Activated CD8-positive, alpha-beta memory T cell treated with anti-CD3 and anti-CD28 coated beads, Interleukin-2, amount 10 ng/mL, durations not matched to agents 7 days and 5 days (primary cell): ENCODE measurements around the gene TNNI3. TPM values are rescaled to one million over a fixed set of nuclear protein-coding genes. Genes with fewer than 3 reads are reported as not detected.
"Not testable (repeated sequence)": the region's sequence is repeated elsewhere in the genome, so short reads cannot be mapped to it uniquely, and the experiment has no call there.

ENCODE experiments used
- ATAC-seq: fragments of 150-1000 bp; cut with Tn5 transposase; one replicate; pipeline ENCODE4 v1.10.0; 2021; ENCODE audit warnings: moderate library complexity
- CTCF ChIA-PET: fragments of 350-600 bp; sonication (Branson Sonifier 250); formaldehyde crosslinking; loops from one replicate; lab custom pipeline; 2021; ENCODE audit warnings: antibody characterized with exemption; lab: Charles Lee
- DNase-seq: peaks from one replicate; pipeline ENCODE4 v3.0.0-alpha.2; 2020
- H3K27ac Mint-ChIP-seq: one replicate; pipeline ENCODE4 v1.8.0; 2021; ENCODE audit warnings: mild to moderate bottlenecking, mixed read lengths
- H3K27me3 Mint-ChIP-seq: one replicate; pipeline ENCODE4 v1.8.0; 2021; ENCODE audit warnings: mixed read lengths
- H3K36me3 Mint-ChIP-seq: one replicate; pipeline ENCODE4 v1.8.0; 2021; ENCODE audit warnings: mild to moderate bottlenecking, mixed read lengths
- H3K4me1 Mint-ChIP-seq: one replicate; pipeline ENCODE4 v1.8.0; 2021; ENCODE audit warnings: mixed read lengths
- H3K4me3 Mint-ChIP-seq: one replicate; pipeline ENCODE4 v1.8.0; 2021; ENCODE audit warnings: mild to moderate bottlenecking, moderate library complexity, mixed read lengths
- H3K9me3 Mint-ChIP-seq: one replicate; pipeline ENCODE4 v1.8.0; 2022; ENCODE audit warnings: low read depth, mixed read lengths
- microRNA-seq: library from miRNA; unstranded; fragments of <30 nt; microRNA quantifications from one replicate; pipeline ENCODE4 v1.2.0, GENCODE V29; 2022
- total RNA-seq, 2 experiments: library from RNA; stranded (reverse); gene quantifications; one replicate each; pipeline ENCODE4 v1.2.3, GENCODE V29; 2021

The TNNI3 gene
- total RNA-seq, 2 experiments from 2014 or later, result not detected

DNA sequence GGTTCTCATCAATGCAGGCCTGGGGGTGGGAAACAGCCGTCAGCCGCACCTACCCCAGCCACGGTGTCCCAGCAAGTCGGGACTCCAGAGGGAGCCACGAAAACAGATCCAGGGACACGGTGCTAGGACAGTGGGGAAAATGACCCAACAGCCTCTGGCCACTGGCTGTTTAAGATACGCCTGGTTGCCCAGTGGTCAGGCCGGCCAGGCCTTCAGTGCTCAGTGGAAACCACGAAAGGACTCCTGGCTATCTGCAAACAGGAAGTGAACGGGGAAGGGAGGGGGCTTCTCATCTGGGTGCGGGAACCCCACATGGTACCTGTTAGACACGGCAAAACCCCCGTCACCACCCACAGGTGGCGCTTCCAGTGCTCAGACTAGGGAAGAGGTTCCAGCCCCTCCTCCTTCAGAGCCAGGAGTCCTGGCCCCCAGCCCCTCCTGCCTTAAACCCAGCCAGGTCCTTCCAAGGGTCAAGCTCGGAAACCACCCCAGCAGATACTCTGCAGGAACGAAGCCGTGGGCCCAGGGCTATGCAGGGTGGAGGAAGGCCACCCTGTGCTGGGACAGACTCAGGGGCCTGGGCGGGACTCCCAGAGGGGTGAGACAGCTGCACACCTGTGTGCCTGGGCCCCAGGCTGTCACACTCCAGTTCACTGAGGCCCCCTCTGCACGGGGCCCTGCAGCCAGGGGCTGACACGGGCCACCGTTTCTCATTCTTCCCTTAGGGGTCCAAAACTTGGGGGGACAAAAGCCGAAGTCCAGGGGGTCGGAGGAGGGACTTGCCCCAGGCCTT lies 44.6 kb downstream of the TNNI3 start:
- CTCF ChIA-PET, result no interaction called here
- Mint-ChIP-seq H3K9me3 (no peaks in the 10 kb centered on the region), H3K36me3 (peaks cover 22% of the 10 kb centered on the region), H3K27ac (no peak overlapping the region), H3K4me1 (peaks cover 27% of the 10 kb centered on the region), H3K4me3 (no peak overlapping the region), H3K27me3 (no peaks in the 10 kb centered on the region)
- no peak for DNase-seq
- ATAC-seq, result no peak

DNA sequence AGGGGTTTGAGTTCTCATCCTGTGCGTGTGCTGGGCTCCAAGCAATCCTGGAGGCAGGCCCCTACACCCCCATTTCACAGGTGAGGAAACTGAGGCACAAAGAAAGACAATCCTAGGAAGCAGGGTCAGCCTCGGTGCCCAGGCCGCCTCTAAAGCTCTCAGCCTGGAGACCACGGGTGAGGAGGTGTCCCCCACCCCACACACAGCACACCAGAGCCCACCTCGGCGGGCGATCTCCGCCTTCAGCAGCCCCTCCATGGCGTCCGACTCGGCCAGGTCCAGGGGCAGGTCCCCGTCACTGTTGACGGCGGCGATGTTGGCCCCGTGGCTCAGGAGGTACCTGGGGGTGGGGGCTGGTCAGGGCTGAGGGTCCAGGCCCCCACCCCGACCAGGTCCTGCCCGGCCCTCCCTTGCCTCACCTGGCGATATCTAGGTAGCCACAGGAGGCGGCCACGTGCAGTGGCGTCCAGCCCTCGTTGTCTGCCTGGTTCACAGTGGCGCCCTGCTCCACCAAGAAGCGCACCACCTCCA lies 45.2 kb downstream of the TNNI3 start:
- peaks cover 25% of the 10 kb centered on the region for H3K4me1 Mint-ChIP-seq
- H3K4me3 Mint-ChIP-seq, result no peak overlapping the region
- H3K36me3 Mint-ChIP-seq, result peaks cover 25% of the 10 kb centered on the region
- H3K27ac Mint-ChIP-seq, result no peak overlapping the region
- CTCF ChIA-PET, result no interaction called here
- DNase-seq (no peak), ATAC-seq (no peak)
- no peaks in the 10 kb centered on the region for H3K9me3 Mint-ChIP-seq
- no peaks in the 10 kb centered on the region for H3K27me3 Mint-ChIP-seq

DNA sequence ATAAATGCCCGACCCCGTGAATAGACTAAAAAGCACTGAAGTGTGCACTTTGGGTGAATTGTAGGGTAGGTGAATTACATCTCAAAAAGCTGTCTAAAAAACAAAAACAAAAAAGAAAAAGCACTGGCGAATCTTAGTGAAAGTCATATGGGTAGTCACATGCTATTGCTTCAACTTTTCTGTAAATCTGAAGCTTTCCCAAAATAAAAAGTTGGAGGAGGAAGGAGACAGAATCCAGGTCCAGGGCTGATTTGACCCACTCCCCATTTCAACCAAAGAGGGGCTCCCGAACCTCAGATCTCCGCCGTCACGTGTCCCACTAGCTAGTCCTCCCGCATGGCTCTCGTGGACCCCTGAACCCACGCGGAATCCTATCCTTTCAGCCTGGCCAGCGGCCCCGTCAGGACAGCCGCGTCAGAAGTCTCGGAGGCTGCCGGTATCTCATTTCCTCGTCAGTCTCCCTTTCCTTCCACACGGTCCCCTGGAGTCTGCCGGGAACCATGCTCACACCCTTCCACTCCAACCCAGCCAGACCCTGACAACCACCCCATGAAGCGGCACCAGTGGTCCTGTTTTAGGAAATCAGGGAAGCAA lies 46.2 kb downstream of the TNNI3 start:
- no peak overlapping the region for H3K4me3 Mint-ChIP-seq
- H3K9me3 Mint-ChIP-seq, result no peaks in the 10 kb centered on the region
- H3K4me1 Mint-ChIP-seq, result peaks cover 27% of the 10 kb centered on the region
- CTCF ChIA-PET, result interaction anchor here (0.6 kb wide), 1 partner anchor 542 kb away, joined by 3 read pairs; no protein-coding TSS in a partner anchor
- no peaks in the 10 kb centered on the region for H3K27me3 Mint-ChIP-seq
- DNase-seq, result no peak
- no peak for ATAC-seq
- peaks cover 33% of the 10 kb centered on the region for H3K36me3 Mint-ChIP-seq
- H3K27ac Mint-ChIP-seq, result no peak overlapping the region

- ATAC-seq (no peak), DNase-seq (no peak)
- H3K9me3 Mint-ChIP-seq, result no peaks in the 10 kb centered on the region
- CTCF ChIA-PET, result no interaction called here
- H3K27me3 Mint-ChIP-seq, result no peaks in the 10 kb centered on the region
- no peak overlapping the region for H3K27ac Mint-ChIP-seq
- H3K4me3 Mint-ChIP-seq, result no peak overlapping the region
- peaks cover 14% of the 10 kb centered on the region for H3K4me1 Mint-ChIP-seq
- peaks cover 35% of the 10 kb centered on the region for H3K36me3 Mint-ChIP-seq
These were observed 47.8 kb downstream of the TNNI3 start for GRCh38 chr19:55109527-55110291.

DNA sequence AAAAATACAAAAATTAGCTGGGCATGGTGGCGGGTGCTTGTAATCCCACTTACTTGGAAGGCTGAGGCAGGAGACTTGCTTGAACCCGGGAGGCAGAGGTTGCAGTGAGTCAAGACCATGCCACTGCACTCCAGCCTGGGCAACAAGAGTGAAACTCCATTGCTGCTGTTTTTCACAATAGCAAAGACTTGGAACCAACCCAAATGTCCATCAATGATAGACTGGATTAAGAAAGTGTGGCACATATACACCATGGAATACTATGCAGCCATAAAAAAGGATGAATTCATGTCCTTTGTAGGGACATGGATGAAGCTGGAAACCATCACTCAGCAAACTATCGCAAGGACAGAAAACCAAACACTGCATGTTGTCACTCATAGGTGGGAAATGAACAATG lies 50.3 kb downstream of the TNNI3 start:
- H3K27me3 Mint-ChIP-seq, H3K9me3 Mint-ChIP-seq, DNase-seq, H3K27ac Mint-ChIP-seq, ATAC-seq, H3K4me3 Mint-ChIP-seq: not testable (repeated sequence)
- Mint-ChIP-seq H3K36me3 (peaks cover 51% of the 10 kb centered on the region), H3K4me1 (peaks cover 14% of the 10 kb centered on the region)
- CTCF ChIA-PET, result interaction anchor here (0.6 kb wide), 1 partner anchor 57 kb away, joined by 3 read pairs; no protein-coding TSS in a partner anchor

GRCh38 chr19:55106591-55106990 lies 50.9 kb downstream of the TNNI3 start:
- CTCF ChIA-PET, result interaction anchor here (0.6 to 0.9 kb wide), 3 partner anchors 17 to 226 kb away, joined by 3 to 4 read pairs (median 3); no protein-coding TSS in a partner anchor
- H3K4me1 Mint-ChIP-seq, result peaks cover 14% of the 10 kb centered on the region
- peaks cover 5% of the 10 kb centered on the region for H3K9me3 Mint-ChIP-seq
- no peak for DNase-seq
- ATAC-seq, result no peak
- H3K27ac Mint-ChIP-seq, result no peak overlapping the region
- H3K4me3 Mint-ChIP-seq, result no peak overlapping the region
- H3K27me3 Mint-ChIP-seq, result no peaks in the 10 kb centered on the region
- peaks cover 53% of the 10 kb centered on the region for H3K36me3 Mint-ChIP-seq

DNA sequence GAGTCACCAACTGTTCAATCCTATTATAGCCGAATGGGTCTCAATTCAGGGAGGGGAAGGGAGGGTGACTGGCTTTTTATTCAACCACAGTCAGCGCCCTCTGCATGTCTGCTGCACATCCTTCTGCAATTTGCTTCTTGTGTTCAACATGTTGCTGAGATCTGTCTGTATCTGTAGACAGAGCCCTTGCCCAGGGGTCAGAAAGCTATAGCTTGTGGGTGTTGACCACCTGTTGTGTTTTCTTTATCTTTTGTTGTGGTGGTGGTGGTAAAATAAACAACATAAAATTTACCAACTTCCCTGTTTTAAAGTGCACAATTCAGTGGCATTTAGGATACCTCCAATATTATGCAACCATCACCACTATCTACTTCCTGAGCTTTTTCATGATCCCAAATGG lies 52.3 kb downstream of the TNNI3 start:
- Mint-ChIP-seq H3K4me3 (no peak overlapping the region), H3K4me1 (peaks cover 14% of the 10 kb centered on the region), H3K27me3 (no peaks in the 10 kb centered on the region), H3K27ac (no peak overlapping the region), H3K9me3 (peaks cover 5% of the 10 kb centered on the region), H3K36me3 (peaks cover 50% of the 10 kb centered on the region)
- ATAC-seq (no peak), DNase-seq (no peak)
- CTCF ChIA-PET, result no interaction called here

DNA sequence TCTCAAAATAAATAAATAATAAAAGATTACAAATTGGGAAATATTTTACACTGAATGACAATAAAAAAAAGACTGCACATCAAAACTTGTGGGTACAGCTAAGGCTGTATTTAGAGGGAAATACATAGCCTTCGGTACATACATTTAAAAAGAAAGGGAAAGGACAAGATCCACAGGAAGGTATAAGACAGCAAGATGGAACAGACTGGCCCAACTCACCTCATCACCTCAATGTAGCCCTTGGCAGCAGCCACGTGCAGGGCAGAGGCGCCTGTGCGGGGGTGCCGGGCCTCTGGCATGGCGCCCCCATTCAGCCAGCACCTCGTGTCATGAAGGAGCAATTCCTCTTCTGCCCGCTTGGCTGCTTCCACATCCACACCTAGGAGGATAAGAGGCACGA lies 54.3 kb downstream of the TNNI3 start:
- Mint-ChIP-seq H3K36me3 (peaks cover 36% of the 10 kb centered on the region), H3K27ac (no peak overlapping the region), H3K4me1 (peaks cover 5% of the 10 kb centered on the region), H3K27me3 (no peaks in the 10 kb centered on the region), H3K4me3 (no peak overlapping the region), H3K9me3 (peaks cover 5% of the 10 kb centered on the region)
- CTCF ChIA-PET, result interaction anchor here (0.7 to 0.8 kb wide), 2 partner anchors 16 to 554 kb away, joined by 3 to 4 read pairs; no protein-coding TSS in a partner anchor
- no peak for DNase-seq
- no peak for ATAC-seq

Small RNA genes lying within 50 kb of the gene (microRNA-seq; reads per million reads assigned to microRNA genes)
- gene MIR7975, result not detected

Other genes starting within 250 kb of the TNNI3 start
- not detected for gene NLRP7, start 210.2 kb downstream of the TNNI3 start, total RNA-seq
- gene NLRP2, start 191.4 kb downstream of the TNNI3 start, total RNA-seq, result 10 to 100 TPM; 30.5 to 32.7 TPM
- gene GP6, start 119.5 kb downstream of the TNNI3 start, total RNA-seq, result under 1 TPM in 1 of 2 experiments, not detected in 1; 0.55 TPM
- gene RDH13, start 94.6 kb downstream of the TNNI3 start, total RNA-seq, result 10 to 100 TPM; 18.9 to 23.9 TPM
- gene EPS8L1, start 81.9 kb downstream of the TNNI3 start, total RNA-seq, result 1 to 10 TPM; 4.5 to 9.8 TPM
- gene PPP1R12C, start 40.1 kb downstream of the TNNI3 start, total RNA-seq, result 100 to 1,000 TPM; 134 to 144 TPM
- gene TNNT1, start 8.5 kb downstream of the TNNI3 start, total RNA-seq, result 1 to 10 TPM in 1 of 2 experiments, under 1 TPM in 1; 0.41 to 1.0 TPM
- under 1 TPM in 1 of 2 experiments, not detected in 1; 0.35 TPM for gene DNAAF3, start 8.9 kb upstream of the TNNI3 start, total RNA-seq
- not detected for gene SYT5, start 22.6 kb upstream of the TNNI3 start, total RNA-seq
- gene PTPRH, start 51.8 kb upstream of the TNNI3 start, total RNA-seq, result not detected
- 10 to 100 TPM; 10.4 to 16.0 TPM for gene TMEM86B, start 71.0 kb upstream of the TNNI3 start, total RNA-seq
- gene PPP6R1, start 101.3 kb upstream of the TNNI3 start, total RNA-seq, result 100 to 1,000 TPM; 263 to 291 TPM
- gene HSPBP1, start 122.4 kb upstream of the TNNI3 start, total RNA-seq, result 10 to 100 TPM; 35.0 to 38.2 TPM
- gene BRSK1, start 126.3 kb upstream of the TNNI3 start, total RNA-seq, result 1 to 10 TPM; 6.9 to 9.1 TPM
- gene TMEM150B, start 167.6 kb upstream of the TNNI3 start, total RNA-seq, result 1 to 10 TPM; 1.2 to 2.4 TPM
- 10 to 100 TPM; 26.4 to 35.3 TPM for gene KMT5C, start 182.1 kb upstream of the TNNI3 start, total RNA-seq
- gene COX6B2, start 197.0 kb upstream of the TNNI3 start, total RNA-seq, result 1 to 10 TPM in 1 of 2 experiments, under 1 TPM in 1; 0.19 to 2.0 TPM
- not detected for gene GARIN5B, start 205.5 kb upstream of the TNNI3 start, total RNA-seq
- gene IL11, start 212.7 kb upstream of the TNNI3 start, total RNA-seq, result under 1 TPM; 0.50 to 0.68 TPM
- not detected for gene TMEM190, start 219.1 kb upstream of the TNNI3 start, total RNA-seq
- 10 to 100 TPM; 14.1 to 23.0 TPM for gene TMEM238, start 226.6 kb upstream of the TNNI3 start, total RNA-seq
- 1,000 to 10,000 TPM; 2,244 to 2,759 TPM for gene RPL28, start 228.2 kb upstream of the TNNI3 start, total RNA-seq